NOMO-1 (cell line): ENCODE results near the gene PCARE.

ENCODE experiments used
- DNase-seq, 2 experiments: peaks; one replicate each; lab custom pipeline; 2025; ENCODE audit not compliant: unreplicated experiment in 2 of 2; lab: John Stamatoyannopoulos, UW

Gene PCARE

DNA sequence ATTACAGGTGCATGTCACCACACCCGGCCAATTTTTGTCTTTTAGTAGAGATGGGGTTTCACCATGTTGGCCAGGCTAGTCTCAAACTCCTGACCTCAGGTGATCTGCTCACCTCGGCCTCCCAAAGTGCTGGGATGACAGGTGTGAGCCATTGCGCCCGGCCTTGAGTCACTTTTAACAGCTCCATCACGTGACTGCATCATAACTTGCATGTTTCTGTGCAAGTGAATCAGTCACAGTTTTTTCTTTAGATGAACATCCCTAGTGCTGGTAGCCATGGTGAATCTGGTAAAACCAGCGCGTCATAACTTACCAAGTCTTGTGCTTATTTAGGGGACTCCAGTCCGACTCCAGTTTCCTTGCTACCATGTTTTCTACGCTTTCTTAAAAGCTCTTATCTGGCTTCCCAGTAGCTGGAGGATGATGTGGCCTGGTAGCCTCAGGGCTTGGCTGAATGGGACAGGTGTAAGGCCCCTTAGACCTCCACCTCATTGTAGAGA, 33.1 kb downstream of the PCARE start:
- DNase-seq = no peak

DNA sequence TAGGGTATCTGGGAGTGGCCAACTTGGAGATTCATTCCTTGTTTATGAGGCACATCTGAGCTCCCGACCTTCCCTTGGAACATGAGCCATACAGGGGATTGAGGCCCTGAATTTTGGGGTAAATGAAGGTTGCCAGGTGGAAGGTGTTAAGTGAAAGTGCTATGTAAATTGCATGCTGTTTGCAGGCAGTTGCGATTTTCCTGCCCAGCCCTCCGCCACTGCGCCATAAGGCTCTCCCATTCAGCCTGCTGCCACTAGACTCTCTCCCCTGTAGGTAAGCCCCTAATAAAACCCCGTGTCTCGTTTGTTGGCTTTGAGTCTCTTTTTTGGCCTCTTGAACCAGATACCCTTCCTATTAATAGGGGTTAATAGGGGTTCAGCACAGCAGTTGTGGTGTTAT, 33.8 kb downstream of the PCARE start:
- DNase-seq = no peak

DNA sequence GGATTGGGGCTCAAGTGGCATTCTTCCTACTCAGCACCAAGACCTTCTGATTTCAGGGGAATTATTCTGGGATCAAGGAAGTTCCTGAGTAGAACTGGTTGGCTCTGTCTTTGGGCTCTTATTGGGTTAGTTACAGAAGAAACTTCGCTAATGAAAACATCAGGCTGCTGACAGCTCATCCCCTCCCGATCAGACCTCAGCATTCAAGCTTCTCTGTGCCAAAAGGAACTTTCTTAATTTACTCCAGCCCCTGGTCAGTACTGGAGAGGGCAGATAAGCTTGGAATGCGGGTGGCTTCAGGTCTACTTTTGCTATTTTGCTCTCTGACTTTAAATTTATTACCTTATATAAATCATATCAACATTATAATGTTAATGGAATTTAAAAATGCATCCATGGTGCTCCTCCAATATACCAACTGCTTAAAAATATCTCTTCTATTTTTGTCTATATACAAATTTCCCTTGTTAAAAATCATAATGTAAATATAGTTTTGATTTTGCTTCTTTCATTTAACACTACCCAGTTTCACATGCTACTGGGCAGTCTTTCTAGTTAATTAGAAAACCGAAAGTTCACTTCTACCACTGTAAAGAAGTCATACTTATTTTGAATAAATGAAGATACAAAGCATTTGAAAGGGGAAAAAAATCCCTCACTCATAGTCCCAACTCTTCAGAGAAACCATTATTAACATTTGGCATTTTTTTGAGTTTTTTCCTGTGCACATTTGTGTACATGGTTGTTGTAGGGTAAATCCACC, 34.4 kb downstream of the PCARE start:
- no peak for DNase-seq

DNA sequence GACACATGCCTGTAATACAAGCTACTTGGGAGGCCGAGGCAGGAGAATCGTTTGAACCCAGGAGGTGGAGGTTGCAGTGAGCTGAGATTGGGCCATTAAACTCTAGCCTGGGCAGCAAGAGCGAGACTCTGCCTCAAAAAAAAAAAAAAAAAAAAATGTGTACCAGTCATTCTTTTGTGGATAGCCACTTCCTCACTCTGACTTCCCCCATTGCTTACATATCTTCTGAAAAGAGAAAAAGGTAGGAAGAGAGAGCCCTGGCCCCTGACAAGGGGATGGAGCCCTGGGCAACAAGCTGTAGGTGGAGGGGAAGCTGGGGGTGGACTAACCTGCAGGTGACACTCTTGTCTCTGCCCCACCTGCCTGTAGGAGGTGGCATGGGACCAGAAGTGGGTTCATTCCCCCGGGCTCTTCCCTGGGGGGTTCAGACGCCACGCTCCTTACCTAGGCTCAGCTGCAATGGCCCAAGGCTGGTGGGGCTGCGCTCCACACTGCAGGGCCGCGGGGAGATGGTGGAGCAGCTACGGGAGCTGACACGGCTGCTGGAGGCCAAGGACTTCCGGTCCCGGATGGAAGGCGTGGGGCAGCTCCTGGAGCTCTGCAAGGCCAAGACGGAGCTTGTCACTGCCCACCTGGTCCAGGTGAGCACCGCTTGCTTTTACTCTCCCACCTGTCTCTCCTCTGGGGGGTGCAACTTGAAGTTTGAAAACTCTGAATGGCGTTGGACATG, 39.1 kb downstream of the PCARE start:
- peak; percentile 6 to 24 for DNase-seq

DNA sequence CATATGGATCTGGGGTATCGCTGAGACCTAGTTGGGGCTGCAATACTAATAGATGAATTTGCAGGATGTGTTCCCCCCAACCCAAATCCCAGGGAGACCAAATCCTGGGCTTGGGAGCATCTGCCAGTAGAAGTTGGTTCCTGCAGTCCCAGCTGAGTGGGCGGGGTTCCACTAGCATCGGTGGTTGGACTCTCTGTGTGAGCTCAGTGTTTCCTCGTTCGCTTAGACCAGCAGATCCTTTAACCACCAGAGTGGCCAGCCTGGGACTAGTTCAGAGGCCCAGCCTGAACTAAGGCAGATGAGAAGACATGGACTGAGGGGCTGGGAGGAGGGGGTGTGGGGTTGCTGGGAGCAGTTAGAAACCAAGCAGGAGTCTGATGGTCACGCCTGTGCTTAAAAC, 40.7 kb downstream of the PCARE start:
- no peak for DNase-seq

DNA sequence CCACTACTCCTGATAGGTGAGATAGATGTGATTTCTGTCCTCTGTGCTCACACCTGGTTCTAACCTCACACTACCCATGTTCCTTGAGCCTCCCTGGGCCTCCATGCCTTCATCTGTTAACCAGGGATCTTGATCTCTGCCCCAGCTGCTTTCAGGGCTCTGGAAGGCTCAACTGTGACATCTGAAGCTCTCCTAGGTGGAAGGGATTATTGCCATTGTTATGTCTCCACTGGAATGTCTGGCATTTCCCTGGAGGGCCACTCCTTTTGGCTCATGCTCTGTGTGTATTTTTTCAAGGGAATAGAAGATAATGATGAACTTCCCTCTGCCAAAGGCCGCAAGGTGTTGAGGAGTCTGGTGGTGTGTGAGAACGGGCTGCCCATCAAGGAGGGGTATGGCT, 41.2 kb downstream of the PCARE start:
- DNase-seq = no peak

DNA sequence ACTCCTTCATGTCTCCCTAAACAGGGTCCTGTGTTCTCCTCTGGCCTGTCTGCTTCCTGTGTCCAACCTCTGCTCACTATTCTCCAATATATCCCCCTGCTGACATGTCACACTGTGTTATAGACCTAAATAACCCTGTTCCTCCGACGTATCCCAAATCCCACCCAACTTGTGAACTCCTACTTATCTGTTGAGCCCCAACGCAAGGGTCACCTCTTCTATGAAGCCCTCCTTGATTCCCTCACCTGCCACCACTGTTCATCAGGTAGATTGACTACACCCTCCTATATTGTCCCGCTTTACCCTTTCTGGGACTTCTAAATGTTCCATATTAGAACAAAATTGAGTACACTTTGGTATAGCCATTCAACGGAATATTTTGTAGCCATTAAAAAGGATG, 42.1 kb downstream of the PCARE start:
- no peak for DNase-seq

DNA sequence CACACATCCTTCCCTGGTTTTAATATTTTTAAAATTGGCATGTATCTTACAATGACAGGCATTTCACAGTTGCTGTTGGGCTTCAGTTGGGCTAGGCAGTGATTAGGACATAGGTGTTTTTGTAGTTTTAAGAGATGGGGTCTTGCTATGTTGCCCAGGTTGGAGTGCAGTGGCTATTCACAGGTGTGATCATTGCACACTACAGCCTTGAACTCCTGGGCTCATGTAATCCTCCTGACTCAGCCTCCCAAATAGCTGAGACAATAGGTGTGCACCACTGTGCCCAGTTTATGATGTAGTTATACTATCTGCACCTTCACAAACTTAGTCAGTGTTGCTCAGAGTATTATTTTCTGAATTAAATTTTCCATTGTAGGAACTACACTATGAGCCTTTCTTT, 43.3 kb downstream of the PCARE start:
- DNase-seq = no peak

DNA sequence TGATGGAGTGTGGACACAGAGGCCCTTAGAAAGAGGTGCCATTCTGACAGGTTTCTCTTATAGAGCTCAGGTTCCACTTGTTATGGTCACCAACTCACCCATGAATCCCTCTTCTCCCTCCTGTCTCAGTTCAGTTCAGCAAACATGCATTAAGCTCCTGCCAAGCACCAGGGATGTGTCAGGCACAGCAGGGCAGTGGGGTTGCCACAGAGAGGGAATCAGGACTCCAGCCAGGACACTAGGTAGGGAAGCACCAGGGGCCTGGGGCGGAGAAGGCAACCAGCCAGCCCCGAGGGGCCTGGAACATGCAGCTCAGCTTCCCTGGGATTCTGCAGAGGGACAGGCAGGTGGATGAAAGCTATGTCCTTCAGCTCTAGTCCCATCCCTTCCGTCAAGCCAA, 48.6 kb downstream of the PCARE start:
- DNase-seq = no peak

DNA sequence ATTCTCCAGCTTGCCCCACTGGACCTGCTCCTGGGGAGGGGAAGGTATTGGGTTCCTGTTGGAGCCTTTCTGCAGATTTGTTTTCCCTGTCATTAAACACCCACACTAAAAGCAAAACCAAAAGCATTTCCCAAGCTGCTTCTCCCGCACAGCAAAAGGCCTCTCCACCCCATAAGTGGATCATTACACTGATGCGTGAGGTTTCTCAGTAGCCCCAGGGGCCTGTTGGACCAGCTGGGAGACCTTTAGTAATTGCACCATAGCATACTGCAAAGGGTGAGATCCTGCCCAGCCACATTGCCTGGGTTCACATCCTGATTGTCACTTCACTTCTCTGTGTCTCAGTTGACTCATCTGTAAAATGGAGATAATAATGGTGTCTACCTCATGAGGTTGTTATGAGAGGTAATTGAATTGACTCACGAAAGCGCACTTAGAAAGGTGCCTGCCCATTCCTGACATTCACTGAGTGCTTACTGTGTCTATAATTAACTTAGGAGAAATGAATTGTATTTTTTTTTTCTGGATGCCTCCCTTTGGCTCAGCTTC, 49.4 kb downstream of the PCARE start:
- no peak for DNase-seq

DNA sequence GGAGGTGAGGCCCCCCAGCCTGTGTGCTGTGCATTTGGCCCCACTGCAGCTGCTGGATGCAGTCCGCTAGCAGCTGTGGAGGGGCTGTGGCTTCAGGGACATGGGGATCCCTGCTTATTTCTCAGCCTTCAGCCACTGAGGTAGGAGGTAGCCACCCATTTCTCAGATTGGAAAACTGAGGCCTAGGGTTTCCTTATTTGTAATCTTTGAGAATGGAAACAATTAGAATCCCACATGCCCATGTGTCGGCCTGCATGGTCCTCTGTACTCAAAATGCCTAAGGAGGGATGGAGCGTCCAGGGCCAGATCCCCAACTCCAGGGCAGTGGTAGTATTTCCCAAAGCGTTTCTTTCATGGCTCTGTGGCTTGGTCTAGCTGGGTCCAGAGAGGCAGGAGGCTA, 51.1 kb downstream of the PCARE start:
- no peak for DNase-seq

DNA sequence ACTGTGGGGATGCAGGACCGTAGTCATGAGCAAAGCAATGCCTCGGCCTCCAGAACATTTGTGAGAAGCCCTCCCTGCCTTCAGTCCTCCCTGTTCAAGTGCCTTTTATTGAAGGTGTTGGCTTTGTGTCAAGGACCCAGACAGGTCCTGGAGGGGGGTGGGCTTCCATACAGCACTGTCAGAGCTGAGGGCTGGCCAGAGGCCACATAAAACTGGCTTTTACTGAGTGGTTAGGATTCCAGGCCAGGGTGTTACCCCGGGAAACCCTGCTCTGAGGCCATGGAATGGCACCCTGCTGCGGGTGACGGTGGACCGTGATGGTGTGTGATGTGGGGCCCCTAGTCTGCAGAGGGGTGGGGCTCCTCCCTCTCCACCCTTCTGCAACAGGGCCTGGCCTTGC, 51.6 kb downstream of the PCARE start:
- no peak for DNase-seq

DNA sequence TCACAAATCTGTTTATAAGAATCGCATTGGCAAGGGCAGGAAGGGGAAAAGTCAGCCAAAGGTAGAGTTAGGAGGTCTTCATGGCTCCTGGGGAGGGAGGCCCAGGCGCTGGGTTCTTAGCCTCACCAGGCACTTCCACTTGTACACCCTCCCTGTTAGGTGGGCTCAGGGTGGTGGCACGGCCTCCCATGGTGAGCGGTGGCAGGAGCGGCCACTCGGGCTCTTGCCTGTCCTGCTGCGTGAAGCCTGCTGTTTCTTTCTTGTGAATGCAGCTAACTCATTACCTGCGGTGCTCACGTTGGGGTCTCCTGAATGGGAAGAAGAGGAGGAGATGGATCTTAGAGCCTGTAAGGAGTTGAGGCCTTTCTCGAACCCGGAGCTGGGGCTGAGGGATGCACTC, 52.4 kb downstream of the PCARE start:
- DNase-seq = no peak

DNA sequence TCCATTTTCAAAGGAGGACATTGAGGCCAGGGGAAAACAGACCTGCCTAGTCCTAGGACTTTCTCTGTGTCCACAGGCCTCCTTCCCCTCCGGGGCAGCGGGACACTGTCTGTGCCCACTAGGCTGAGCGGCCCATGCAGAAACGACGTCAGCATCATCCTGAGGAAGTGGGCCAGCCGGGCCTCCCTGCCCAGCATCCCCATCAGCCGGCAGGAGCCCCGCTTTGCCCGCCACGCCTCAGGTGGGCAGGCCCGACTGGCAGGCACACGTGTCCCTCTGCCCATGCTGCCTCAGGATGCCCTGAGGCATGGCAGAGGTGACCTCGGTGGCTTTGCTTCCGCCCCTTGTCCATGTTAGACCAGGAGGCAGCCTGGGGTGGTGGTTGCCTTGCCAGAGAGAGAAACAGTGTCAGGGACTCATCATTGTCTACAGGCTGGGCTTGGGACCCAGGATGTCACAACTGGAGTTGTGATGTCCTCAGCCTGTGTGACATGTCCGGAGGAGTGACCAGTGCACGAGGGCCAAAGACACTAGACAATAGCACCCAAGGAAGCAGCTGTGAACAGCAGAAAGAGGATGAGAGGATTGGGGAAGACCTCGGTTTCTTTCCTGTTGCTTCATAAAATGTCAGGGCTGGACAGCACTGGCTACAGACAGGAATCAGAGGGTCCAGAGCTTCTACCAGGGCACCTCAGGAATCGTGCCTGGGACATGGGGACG, 56.4 kb downstream of the PCARE start:
- no peak for DNase-seq

DNA sequence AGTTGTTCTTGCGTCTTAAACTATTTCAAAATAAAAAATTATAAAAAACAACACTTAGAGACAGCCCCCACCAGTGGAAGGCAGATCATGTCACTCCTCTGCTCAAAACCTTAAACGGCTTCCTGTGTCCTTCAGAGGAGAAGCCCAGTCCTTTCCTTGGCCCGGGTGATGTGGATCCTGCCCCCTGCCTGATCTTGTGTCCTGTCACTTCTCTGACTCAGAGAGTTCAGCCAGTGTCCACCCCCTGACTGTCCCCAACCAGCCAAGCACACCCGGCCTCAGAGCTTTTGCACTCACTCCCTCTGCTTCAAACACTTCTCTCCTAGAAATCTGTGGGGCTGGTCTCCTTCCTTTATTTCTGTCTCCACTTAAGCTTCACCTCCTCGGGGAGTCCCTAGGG, 57.8 kb downstream of the PCARE start:
- DNase-seq = no peak

DNA sequence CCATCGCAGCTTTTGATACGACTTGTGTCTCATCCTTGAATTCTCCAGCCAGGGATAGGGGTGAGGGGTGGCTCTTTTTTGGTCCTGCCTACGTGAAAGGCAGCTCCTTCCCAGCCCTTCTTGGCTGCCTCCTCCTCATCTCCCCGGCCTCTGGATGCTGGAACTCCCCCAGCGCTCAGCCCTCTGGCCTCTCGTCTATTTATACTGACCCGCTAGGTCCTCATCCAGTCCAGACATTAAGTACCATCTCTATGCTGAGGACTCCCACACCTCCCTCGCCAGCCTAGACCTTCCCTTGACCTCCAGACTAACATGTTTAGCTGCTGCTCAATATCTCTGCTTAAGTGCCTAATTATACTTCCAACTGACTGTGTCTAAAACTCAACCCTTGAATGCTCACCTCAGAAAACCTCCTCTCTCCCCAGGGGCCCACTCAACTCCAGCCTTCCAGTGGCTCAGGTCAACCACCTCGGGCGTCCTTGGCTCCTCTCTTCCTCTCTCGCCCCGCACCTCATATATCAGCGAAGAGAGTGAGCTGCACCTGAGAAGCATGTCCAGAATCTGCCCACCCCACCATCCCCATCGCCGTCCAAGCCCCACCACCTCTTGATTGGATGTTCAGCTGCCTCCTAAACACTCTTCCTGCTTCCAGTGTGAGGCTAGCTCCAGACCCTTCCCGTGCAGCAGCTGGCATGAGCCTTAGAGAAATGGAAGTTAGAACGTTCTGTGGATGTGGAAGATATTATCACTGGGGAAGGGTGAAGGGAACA, 58.4 kb downstream of the PCARE start:
- no peak for DNase-seq

DNA sequence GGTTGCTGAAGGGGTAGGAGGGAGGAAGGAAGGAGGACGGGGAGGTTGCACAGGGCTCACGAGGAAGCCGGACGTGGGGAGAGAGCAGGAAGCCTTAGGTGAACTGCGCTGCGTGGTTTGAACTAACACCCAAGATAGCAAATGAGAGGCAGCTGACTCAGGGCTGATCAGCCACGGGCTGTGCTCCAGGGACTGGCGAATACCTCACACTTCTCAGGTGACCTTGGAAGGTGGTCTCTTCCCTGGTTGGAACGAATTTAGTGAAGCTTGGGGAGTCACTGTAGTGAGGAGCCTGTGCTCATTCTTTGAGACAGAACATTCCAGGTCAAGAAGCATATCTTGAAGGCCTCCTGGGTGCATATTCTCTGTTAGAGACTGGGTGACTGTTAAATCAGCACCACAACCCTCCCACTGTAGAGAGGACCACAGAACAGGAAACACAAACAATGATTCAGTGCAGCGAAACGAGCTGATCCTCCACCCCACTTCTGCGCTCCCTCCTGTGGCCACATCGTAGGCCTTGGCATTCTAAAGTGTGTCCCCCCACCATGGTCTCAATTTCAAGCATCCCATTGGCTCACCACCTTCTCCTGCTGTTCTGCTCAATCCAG, 59.4 kb downstream of the PCARE start:
- DNase-seq = peak; percentile 51 to 59

DNA sequence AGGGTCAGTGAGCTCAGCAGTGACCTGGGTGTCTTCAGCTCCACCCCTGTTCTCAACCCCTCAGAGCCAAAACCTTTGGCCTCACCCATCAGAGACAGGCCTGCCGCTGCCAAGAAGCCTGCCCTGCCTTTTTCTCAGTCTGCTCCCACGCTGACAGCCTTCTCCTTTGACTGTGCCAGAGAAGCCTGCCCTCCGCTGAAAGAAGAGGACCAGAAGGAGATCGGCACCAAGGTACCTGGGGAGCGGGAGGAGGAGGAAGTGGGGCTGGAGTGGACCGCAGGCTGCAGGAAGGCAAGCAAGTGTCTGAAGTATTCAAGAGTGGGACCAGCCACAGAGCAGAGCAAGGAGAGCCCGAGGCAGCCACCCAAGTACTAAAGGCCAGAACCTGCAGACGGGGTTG, 60.0 kb downstream of the PCARE start:
- DNase-seq = no peak

DNA sequence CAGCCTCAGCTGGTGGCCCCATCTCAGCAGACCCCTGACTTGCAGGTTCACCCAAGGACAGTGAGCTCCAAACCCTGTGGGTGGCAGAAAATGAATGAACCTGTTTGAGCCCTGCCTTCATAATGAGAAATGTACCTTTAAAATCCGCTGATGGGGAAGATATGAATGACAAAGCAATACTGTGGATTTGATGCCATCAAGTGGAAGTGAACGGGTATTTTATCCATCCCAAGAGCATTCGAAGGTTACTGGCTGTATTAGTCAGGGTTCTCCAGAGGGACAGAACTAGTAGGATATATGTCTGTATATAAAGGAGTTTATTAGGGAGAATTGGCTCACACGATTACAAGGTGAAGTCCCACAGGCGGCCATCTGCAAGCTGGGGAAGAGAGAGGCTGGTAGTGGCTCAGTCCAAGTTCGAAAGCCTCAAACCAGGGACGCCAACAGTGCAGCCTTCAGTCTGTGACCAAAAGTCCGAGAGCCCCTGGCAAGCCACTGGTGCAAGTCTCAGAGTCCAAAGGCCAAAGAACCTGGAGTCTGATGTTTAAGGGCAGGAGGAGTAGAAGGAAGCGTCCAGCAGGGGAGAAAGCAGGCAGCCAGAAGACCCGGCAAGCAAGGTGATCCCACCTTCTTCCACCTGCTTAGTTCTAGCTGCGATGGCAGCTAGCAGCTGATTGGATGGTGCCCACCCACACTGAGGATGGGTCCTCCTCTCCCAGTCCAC, 61.1 kb downstream of the PCARE start:
- DNase-seq = no peak
